HEK293 (cell line): ENCODE results near the gene PTP4A1.

Source experiments
- BCL11B ChIP-seq: fragments of 450-650 bp; formaldehyde crosslinking; IDR thresholded peaks from 2 replicates; pipeline ENCODE4 v1.5.1; 2016; ENCODE audit warnings: low read depth, missing biosample characterization, missing genetic modification characterization
- EGR2 ChIP-seq: fragments of 450-650 bp; formaldehyde crosslinking; IDR thresholded peaks from 2 replicates; pipeline ENCODE4 v1.5.1; 2016; ENCODE audit warnings: low read depth, missing biosample characterization, missing genetic modification characterization
- GLIS1 ChIP-seq: fragments of 450-650 bp; formaldehyde crosslinking; IDR thresholded peaks from 2 replicates; pipeline ENCODE4 v1.5.1; 2016; ENCODE audit warnings: missing biosample characterization, missing genetic modification characterization
- HOXC10 ChIP-seq: sonication (generic); formaldehyde crosslinking; IDR thresholded peaks from 2 replicates; pipeline ENCODE4 v1.8.1; 2023; ENCODE audit warnings: mild to moderate bottlenecking, missing genetic modification reagents
- KLF1 ChIP-seq: fragments of 450-650 bp; formaldehyde crosslinking; IDR thresholded peaks from 2 replicates; pipeline ENCODE4 v1.5.1; 2016; ENCODE audit warnings: missing biosample characterization, missing genetic modification characterization
- PATZ1 ChIP-seq: fragments of 450-650 bp; formaldehyde crosslinking; IDR thresholded peaks from 2 replicates; pipeline ENCODE4 v1.5.1; 2016; ENCODE audit warnings: missing biosample characterization, missing genetic modification characterization
- REPIN1 ChIP-seq: fragments of 450-650 bp; formaldehyde crosslinking; IDR thresholded peaks from 2 replicates; pipeline ENCODE4 v1.5.1; 2017; ENCODE audit warnings: missing biosample characterization, missing genetic modification characterization, low read depth
- SALL2 ChIP-seq: fragments of 450-650 bp; formaldehyde crosslinking; IDR thresholded peaks from 2 replicates; pipeline ENCODE4 v1.5.0; 2017; ENCODE audit warnings: missing biosample characterization, mild to moderate bottlenecking, missing genetic modification characterization, borderline replicate concordance
- SETDB1 ChIP-seq: IDR thresholded peaks from one replicate; pipeline ENCODE4 v1.6.1; 2017; ENCODE audit warnings: mild to moderate bottlenecking, low read length, moderate library complexity, mixed read lengths; ENCODE audit not compliant: insufficient read length
- TRIM28 ChIP-seq: IDR thresholded peaks from 2 replicates; pipeline ENCODE4 v1.6.1; 2011; ENCODE audit warnings: low read length, control low read depth, borderline replicate concordance
- ZBTB48 ChIP-seq: fragments of 450-650 bp; formaldehyde crosslinking; IDR thresholded peaks from 2 replicates; pipeline ENCODE4 v1.5.1; 2016; ENCODE audit warnings: missing biosample characterization, missing genetic modification characterization
- ZNF121 ChIP-seq: fragments of 450-650 bp; formaldehyde crosslinking; IDR thresholded peaks from 2 replicates; pipeline ENCODE4 v1.5.1; 2016; ENCODE audit warnings: missing biosample characterization, missing genetic modification characterization
- ZNF2 ChIP-seq: fragments of 450-650 bp; formaldehyde crosslinking; IDR thresholded peaks from 2 replicates; pipeline ENCODE4 v1.5.1; 2016; ENCODE audit warnings: missing biosample characterization, missing genetic modification characterization
- ZNF221 ChIP-seq: fragments of 450-650 bp; formaldehyde crosslinking; IDR thresholded peaks from 2 replicates; pipeline ENCODE4 v1.5.1; 2017; ENCODE audit warnings: missing biosample characterization, missing genetic modification characterization, borderline replicate concordance
- ZNF239 ChIP-seq: fragments of 450-650 bp; formaldehyde crosslinking; IDR thresholded peaks from 2 replicates; pipeline ENCODE4 v1.5.1; 2016; ENCODE audit warnings: missing biosample characterization, missing genetic modification characterization
- ZNF274 ChIP-seq, 2 experiments: fragments of 200-500 bp in 1 of 2; fragments of 450-650 bp in 1 of 2; sonication (Bioruptor generic) in 1 of 2; formaldehyde crosslinking in 1 of 2; IDR thresholded peaks; 2 replicates each; pipeline versions ENCODE4 v1.5.1 to v1.6.1; 2014 to 2016; ENCODE audit warnings: borderline replicate concordance in 1 of 2, inconsistent platforms in 1 of 2, low read length in 1 of 2, missing biosample characterization in 1 of 2, missing genetic modification characterization in 1 of 2
- ZNF292 ChIP-seq: fragments of 450-650 bp; formaldehyde crosslinking; IDR thresholded peaks from 2 replicates; pipeline ENCODE4 v1.5.1; 2016; ENCODE audit warnings: low read depth, missing biosample characterization, missing genetic modification characterization, borderline replicate concordance
- ZNF433 ChIP-seq: fragments of 450-650 bp; formaldehyde crosslinking; IDR thresholded peaks from 2 replicates; pipeline ENCODE4 v1.5.1; 2016; ENCODE audit warnings: missing biosample characterization, missing genetic modification characterization, low read depth
- ZNF510 ChIP-seq: fragments of 450-650 bp; formaldehyde crosslinking; IDR thresholded peaks from 2 replicates; pipeline ENCODE4 v1.5.1; 2018; ENCODE audit warnings: mild to moderate bottlenecking, missing genetic modification characterization, missing biosample characterization; ENCODE audit not compliant: insufficient replicate concordance
- ZNF530 ChIP-seq: fragments of 450-650 bp; formaldehyde crosslinking; IDR thresholded peaks from 2 replicates; pipeline ENCODE4 v1.5.1; 2016; ENCODE audit warnings: low read depth, missing biosample characterization, missing genetic modification characterization
- ZNF560 ChIP-seq: fragments of 450-650 bp; formaldehyde crosslinking; IDR thresholded peaks from 2 replicates; pipeline ENCODE4 v1.5.1; 2017; ENCODE audit warnings: missing biosample characterization, missing genetic modification characterization, borderline replicate concordance
- ZNF596 ChIP-seq: fragments of 450-650 bp; IDR thresholded peaks from 2 replicates; pipeline ENCODE4 v1.5.0; 2018; ENCODE audit warnings: missing biosample characterization, mild to moderate bottlenecking, missing genetic modification characterization, moderate library complexity
- ZNF621 ChIP-seq: fragments of 450-650 bp; formaldehyde crosslinking; IDR thresholded peaks from 2 replicates; pipeline ENCODE4 v1.5.1; 2017; ENCODE audit warnings: missing biosample characterization, missing genetic modification characterization
- ZNF654 ChIP-seq: fragments of 450-650 bp; formaldehyde crosslinking; IDR thresholded peaks from 2 replicates; pipeline ENCODE4 v1.5.1; 2016; ENCODE audit warnings: low read depth, missing biosample characterization, missing genetic modification characterization
- ZNF692 ChIP-seq: fragments of 450-650 bp; formaldehyde crosslinking; IDR thresholded peaks from 2 replicates; pipeline ENCODE4 v1.5.1; 2016; ENCODE audit warnings: missing biosample characterization, missing genetic modification characterization
- ZNF704 ChIP-seq: fragments of 450-650 bp; formaldehyde crosslinking; IDR thresholded peaks from 2 replicates; pipeline ENCODE4 v1.5.1; 2016; ENCODE audit warnings: missing biosample characterization, missing genetic modification characterization
- ZNF76 ChIP-seq: fragments of 450-650 bp; formaldehyde crosslinking; IDR thresholded peaks from 2 replicates; pipeline ENCODE4; 2016; ENCODE audit warnings: low read depth, missing biosample characterization, missing genetic modification characterization, borderline replicate concordance
- ZSCAN30 ChIP-seq: fragments of 450-650 bp; IDR thresholded peaks from 2 replicates; pipeline ENCODE4 v1.5.1; 2018; ENCODE audit warnings: missing biosample characterization, mild to moderate bottlenecking, missing genetic modification characterization, moderate library complexity
- ZSCAN4 ChIP-seq: fragments of 450-650 bp; formaldehyde crosslinking; IDR thresholded peaks from 2 replicates; pipeline ENCODE4 v1.5.1; 2017; ENCODE audit warnings: missing biosample characterization, missing genetic modification characterization
- ZXDB ChIP-seq: fragments of 450-650 bp; formaldehyde crosslinking; IDR thresholded peaks from 2 replicates; pipeline ENCODE4 v1.5.1; 2016; ENCODE audit warnings: missing biosample characterization, missing genetic modification characterization

Gene PTP4A1

GRCh38 chr6:63527658-63528514, 44.4 kb upstream of the PTP4A1 start (continued):
- TF ChIP-seq PATZ1 (tag by site-specific recombination), result no peak
- TF ChIP-seq ZNF76 (tag by site-specific recombination), result no peak
- TF ChIP-seq ZXDB, result peak; percentile 39; the same call in 1 of the 2 replicates
- TF ChIP-seq SALL2 (tag by site-specific recombination), result no peak
- TF ChIP-seq SETDB1, result no peak
- no peak for TF ChIP-seq GLIS1 (tag by site-specific recombination)
- TF ChIP-seq ZNF274 (IDR thresholded peaks at IDR 0.05; ENCODE audit: low read length), result no peak
- TF ChIP-seq ZNF274 (tag by site-specific recombination; IDR thresholded peaks at IDR 0.05; ENCODE audit: borderline replicate concordance), result no peak
- no peak for TF ChIP-seq ZNF704 (tag by site-specific recombination)
- no peak for TF ChIP-seq ZNF221 (tag by site-specific recombination)
- TF ChIP-seq ZNF692, result 0 out of 2 replicates have a peak, but pooled peaks have one; percentile 41
- no peak for TF ChIP-seq ZNF121 (tag by site-specific recombination)
- no peak for TF ChIP-seq ZBTB48 (tag by site-specific recombination)
- no peak for TF ChIP-seq ZNF510 (tag by site-specific recombination)
- TF ChIP-seq REPIN1 (tag by site-specific recombination), result no peak
- no peak for TF ChIP-seq ZNF292
- no peak for TF ChIP-seq HOXC10 (CRISPR knock-in tag)
- TF ChIP-seq ZNF239 (tag by site-specific recombination), result no peak
- TF ChIP-seq ZSCAN30 (tag by site-specific recombination), result no peak
- TF ChIP-seq ZNF560 (tag by site-specific recombination), result no peak
- no peak for TF ChIP-seq ZNF2 (tag by site-specific recombination)
- TF ChIP-seq ZNF433 (tag by site-specific recombination), result no peak
- TF ChIP-seq EGR2 (tag by site-specific recombination), result no peak
- no peak for TF ChIP-seq ZNF530 (tag by site-specific recombination)
- no peak for TF ChIP-seq ZNF621 (tag by site-specific recombination)
- TF ChIP-seq ZSCAN4 (tag by site-specific recombination), result no peak
- TF ChIP-seq ZNF654 (tag by site-specific recombination), result no peak
- TF ChIP-seq KLF1 (tag by site-specific recombination), result no peak
- no peak for TF ChIP-seq BCL11B
- TF ChIP-seq ZNF596 (tag by site-specific recombination), result no peak
- no peak for TF ChIP-seq TRIM28
